IMR-90 (cell line): ENCODE results near the gene EPN2. TPM values are rescaled to one million over a fixed set of nuclear protein-coding genes. Genes with fewer than 3 reads are reported as not detected.

Experiments
- ATAC-seq: fragments of 200-7000 bp; cut with Tn5 transposase; 2 replicates; pipeline ENCODE4 v1.9.1; 2020; ENCODE audit warnings: low read depth, mild to moderate bottlenecking, moderate library complexity
- BruUV-seq: library from RNA; stranded (reverse); fragments of 400-500 nt; replicated peaks from 2 replicates; lab custom pipeline; 2021; lab: Mats Ljungman, UMichigan
- CTCF ChIA-PET: fragments of 300-600 bp; formaldehyde crosslinking; extraction: SDS; loops from one replicate; lab custom pipeline; 2021; ENCODE audit warnings: antibody characterized with exemption; lab: Yijun Ruan, JAX
- POLR2A ChIA-PET: fragments of 300-600 bp; sonication (Branson Sonifier 250); formaldehyde crosslinking; loops from one replicate; lab custom pipeline; 2022; ENCODE audit warnings: antibody characterized with exemption; ENCODE audit not compliant: unreplicated experiment; lab: Charles Lee
- DNase-seq: peaks from one replicate; pipeline ENCODE4 v3.0.0; 2013
- H2AFZ ChIP-seq: replicated peaks from 2 replicates; pipeline ENCODE3; 2013; ENCODE audit warnings: low read length, mild to moderate bottlenecking; ENCODE audit not compliant: poor library complexity
- H2AK5ac ChIP-seq: 2 replicates; pipeline ENCODE4 v1.6.1; 2013; ENCODE audit warnings: low read depth, low read length, inconsistent platforms
- H2AK9ac ChIP-seq: replicated peaks from 2 replicates; pipeline ENCODE3; 2013; ENCODE audit warnings: mild to moderate bottlenecking, low read depth, low read length, moderate library complexity; ENCODE audit not compliant: poor library complexity
- H2BK120ac ChIP-seq: 2 replicates; pipeline ENCODE4 v1.6.1; 2013; ENCODE audit warnings: low read depth, low read length, inconsistent platforms
- H2BK15ac ChIP-seq: 3 replicates; pipeline ENCODE4 v1.6.1; 2013; ENCODE audit warnings: low read depth, low read length, inconsistent platforms
- H2BK20ac ChIP-seq: 2 replicates; pipeline ENCODE4 v1.6.1; 2013; ENCODE audit warnings: low read depth, mild to moderate bottlenecking, inconsistent platforms, low read length, moderate library complexity
- H2BK5ac ChIP-seq: 2 replicates; pipeline ENCODE4 v1.6.1; 2013; ENCODE audit warnings: mild to moderate bottlenecking, low read depth, low read length, inconsistent platforms; ENCODE audit not compliant: poor library complexity, severe bottlenecking
- H3K14ac ChIP-seq: replicated peaks from 2 replicates; pipeline ENCODE4 v1.6.1; 2013; ENCODE audit warnings: low read depth, low read length, inconsistent platforms
- H3K18ac ChIP-seq: 2 replicates; pipeline ENCODE4 v1.6.1; 2013; ENCODE audit warnings: low read depth, low read length, control low read depth
- H3K23ac ChIP-seq: 2 replicates; pipeline ENCODE4 v1.6.1; 2013; ENCODE audit warnings: low read depth, low read length, inconsistent platforms
- H3K27ac ChIP-seq: 2 replicates; pipeline ENCODE4 v1.5.1; 2013; ENCODE audit warnings: mild to moderate bottlenecking, control low read depth, low read length; ENCODE audit not compliant: insufficient read depth
- H3K27me3 ChIP-seq: 2 replicates; pipeline ENCODE4 v1.6.1; 2013; ENCODE audit warnings: low read length; ENCODE audit not compliant: control insufficient read depth, insufficient read depth
- H3K36me3 ChIP-seq: 2 replicates; pipeline ENCODE4 v1.6.1; 2013; ENCODE audit warnings: low read length, mixed read lengths; ENCODE audit not compliant: control insufficient read depth, insufficient read depth
- H3K4ac ChIP-seq: 2 replicates; pipeline ENCODE4 v1.6.1; 2013; ENCODE audit warnings: low read depth, low read length, inconsistent platforms
- H3K4me1 ChIP-seq: 2 replicates; pipeline ENCODE4 v1.6.1; 2013; ENCODE audit warnings: low read length, mixed read lengths; ENCODE audit not compliant: control insufficient read depth, insufficient read depth
- H3K4me2 ChIP-seq: 2 replicates; pipeline ENCODE4 v1.6.1; 2013; ENCODE audit warnings: low read depth, mild to moderate bottlenecking, control low read depth, low read length, moderate library complexity
- H3K4me3 ChIP-seq: 2 replicates; pipeline ENCODE4 v1.5.1; 2013; ENCODE audit warnings: low read depth, mild to moderate bottlenecking, control low read depth, low read length, moderate library complexity; ENCODE audit not compliant: insufficient read depth
- H3K56ac ChIP-seq: 2 replicates; pipeline ENCODE4 v1.6.1; 2013; ENCODE audit warnings: low read length, inconsistent platforms; ENCODE audit not compliant: insufficient read depth; ENCODE audit errors: extremely low read depth
- H3K79me1 ChIP-seq, 2 experiments: 2 replicates each; pipeline ENCODE4 v1.6.1; 2013; ENCODE audit warnings: low read length in 2 of 2, inconsistent platforms in 1 of 2, low read depth in 1 of 2
- H3K9ac ChIP-seq: 2 replicates; pipeline ENCODE4 v1.6.1; 2013; ENCODE audit warnings: low read depth, low read length, control low read depth
- H3K9me1 ChIP-seq: 2 replicates; pipeline ENCODE4 v1.6.1; 2013; ENCODE audit warnings: low read length, inconsistent platforms; ENCODE audit not compliant: insufficient read depth
- H3K9me3 ChIP-seq: 2 replicates; pipeline ENCODE4 v1.6.1; 2013; ENCODE audit warnings: low read length; ENCODE audit not compliant: control insufficient read depth, insufficient read depth
- H4K20me1 ChIP-seq: 2 replicates; pipeline ENCODE4 v1.6.1; 2013; ENCODE audit warnings: low read length, inconsistent platforms; ENCODE audit not compliant: insufficient read depth
- H4K5ac ChIP-seq: 2 replicates; pipeline ENCODE4 v1.6.1; 2013; ENCODE audit warnings: mild to moderate bottlenecking, low read depth, low read length, control low read depth
- H4K8ac ChIP-seq, 2 experiments: 2 replicates each; pipeline ENCODE4 v1.6.1; 2013; ENCODE audit warnings: low read depth in 2 of 2, low read length in 2 of 2, control low read depth in 1 of 2, inconsistent platforms in 1 of 2
- H4K91ac ChIP-seq: 2 replicates; pipeline ENCODE4 v1.6.1; 2013; ENCODE audit warnings: low read depth, low read length, inconsistent platforms; ENCODE audit not compliant: insufficient read depth
- BHLHE40 ChIP-seq: fragments of 150-350 bp; IDR thresholded peaks from 2 replicates; pipeline ENCODE4 v1.6.1; 2016; ENCODE audit warnings: mild to moderate bottlenecking, low read depth, low read length
- CEBPB ChIP-seq: IDR thresholded peaks from 2 replicates; pipeline ENCODE4 v1.6.1; 2012; ENCODE audit warnings: low read depth, low read length, improper control_type of control experiment
- CHD1 ChIP-seq: IDR thresholded peaks from 2 replicates; pipeline ENCODE4 v1.6.1; 2012; ENCODE audit warnings: low read depth, low read length, improper control_type of control experiment
- CTCF ChIP-seq: conservative IDR thresholded peaks from 2 replicates; pipeline ENCODE4 v1.5.1; 2012; ENCODE audit warnings: mild to moderate bottlenecking, low read depth, low read length, improper control_type of control experiment
- ELK1 ChIP-seq: fragments of 150-350 bp; IDR thresholded peaks from 2 replicates; pipeline ENCODE4 v1.6.1; 2016; ENCODE audit warnings: low read depth, mild to moderate bottlenecking, low read length, moderate library complexity, borderline replicate concordance
- FOS ChIP-seq: fragments of 150-350 bp; IDR thresholded peaks from 2 replicates; pipeline ENCODE4 v1.6.1; 2016; ENCODE audit warnings: low read depth, low read length
- MAFK ChIP-seq: IDR thresholded peaks from 2 replicates; pipeline ENCODE4 v1.6.1; 2012; ENCODE audit warnings: low read depth, low read length, improper control_type of control experiment
- MAZ ChIP-seq: IDR thresholded peaks from 2 replicates; pipeline ENCODE4 v1.6.1; 2012; ENCODE audit warnings: low read depth, mild to moderate bottlenecking, low read length, improper control_type of control experiment, moderate library complexity, borderline replicate concordance
- MXI1 ChIP-seq: IDR thresholded peaks from 2 replicates; pipeline ENCODE4 v1.6.1; 2012; ENCODE audit warnings: low read depth, mild to moderate bottlenecking, low read length, moderate library complexity, borderline replicate concordance
- NFE2L2 ChIP-seq: fragments of 150-350 bp; IDR thresholded peaks from 2 replicates; pipeline ENCODE4 v1.6.1; 2016; ENCODE audit warnings: low read depth, mild to moderate bottlenecking, low read length
- POLR2A ChIP-seq: IDR thresholded peaks from 2 replicates; pipeline ENCODE4 v1.6.1; 2012; ENCODE audit warnings: mild to moderate bottlenecking, low read depth, low read length
- RAD21 ChIP-seq: IDR thresholded peaks from 2 replicates; pipeline ENCODE4 v1.6.1; 2012; ENCODE audit warnings: low read length, improper control_type of control experiment
- RCOR1 ChIP-seq: IDR thresholded peaks from 2 replicates; pipeline ENCODE4 v1.6.1; 2012; ENCODE audit warnings: mild to moderate bottlenecking, low read length, improper control_type of control experiment; ENCODE audit not compliant: insufficient replicate concordance
- RFX5 ChIP-seq: IDR thresholded peaks from 2 replicates; pipeline ENCODE4 v1.8.0; 2012; ENCODE audit warnings: low read depth, mild to moderate bottlenecking, low read length, moderate library complexity
- SMC3 ChIP-seq: fragments of 150-350 bp; IDR thresholded peaks from 2 replicates; pipeline ENCODE4 v1.6.1; 2016; ENCODE audit warnings: low read depth, mild to moderate bottlenecking, antibody characterized with exemption, low read length, moderate library complexity
- USF2 ChIP-seq: fragments of 150-350 bp; IDR thresholded peaks from 2 replicates; pipeline ENCODE4 v1.6.1; 2017; ENCODE audit warnings: mild to moderate bottlenecking, antibody characterized with exemption, low read length, low read depth
- dilution Hi-C: fragments of 300-500 bp; cut with HindIII; formaldehyde crosslinking; loops from one replicate; pipeline ENCODE4 v1.14.3; 2018; ENCODE audit warnings: low sequenced_read_pairs; ENCODE audit not compliant: unreplicated experiment
- in situ Hi-C: fragments of 300-500 bp; cut with MboI; formaldehyde crosslinking; loops from 3 replicates; pipeline ENCODE4 v1.14.3; 2019; ENCODE audit warnings: low sequenced_read_pairs, inconsistent platforms, mixed read lengths
- intact Hi-C: fragments of 100-400 bp; cut with micrococcal nuclease; formaldehyde crosslinking; loops from 2 replicates; pipeline ENCODE4 v1.10.0; 2022
- polyA plus RNA-seq, 3 experiments: library from polyadenylated mRNA; depleted of rRNA; stranded (reverse); fragments of >200 nt; gene quantifications; 2 replicates each; pipeline ENCODE4 v1.2.3, GENCODE V29; 2012; ENCODE audit warnings: low replicate concordance in 1 of 3
- total RNA-seq: library from RNA; depleted of rRNA; stranded (reverse); fragments of >200 nt; gene quantifications from 2 replicates; pipeline ENCODE4 v1.2.3, GENCODE V29; 2012

Gene EPN2
- total and polyA plus RNA-seq, 2 of the 4 experiments (the other 2 are of a cell fraction), result 14.9 to 25.3 TPM

GRCh38 chr17:19325542-19325941 lies 88.4 kb downstream of the EPN2 start:
- H3K9ac ChIP-seq, result no peak overlapping the region
- dilution Hi-C loops (no loop called here), in situ Hi-C loops (no loop called here), intact Hi-C loops (no loop called here)
- peaks cover 4 to 25% of the 10 kb centered on the region in 2 experiments; a peak in 2 of 4 replicates for H3K79me1 ChIP-seq
- no peaks in the 10 kb centered on the region for H4K20me1 ChIP-seq
- no peak overlapping the region for H2BK120ac ChIP-seq
- H3K23ac ChIP-seq, result no peak overlapping the region
- ChIA-PET POLR2A (no interaction called here), CTCF (no interaction called here)
- H3K9me3 ChIP-seq, result no peaks in the 10 kb centered on the region
- no peak overlapping the region for H3K14ac ChIP-seq
- no peak overlapping the region for H3K4me3 ChIP-seq
- no peak overlapping the region for H2BK15ac ChIP-seq
- no peak overlapping the region for H4K91ac ChIP-seq
- H4K5ac ChIP-seq, result no peak overlapping the region
- BruUV-seq, result no TSS peak
- H3K36me3 ChIP-seq, result peaks cover 6% of the 10 kb centered on the region; the same call in 1 of the 2 replicates
- H3K9me1 ChIP-seq, result peaks cover 22% of the 10 kb centered on the region
- no peak overlapping the region for H3K56ac ChIP-seq
- H3K18ac ChIP-seq, result no peak overlapping the region
- H4K8ac ChIP-seq, result no peak overlapping the region
- H3K4me1 ChIP-seq, result peaks cover 15% of the 10 kb centered on the region
- H3K4ac ChIP-seq, result no peak overlapping the region
- ATAC-seq (no peak), DNase-seq (no peak)
- TF ChIP-seq CTCF, result no peak
- TF ChIP-seq SMC3, result no peak
- TF ChIP-seq MAFK, result no peak
- no peak for TF ChIP-seq MAZ
- TF ChIP-seq RCOR1, result no peak
- no peak for TF ChIP-seq FOS
- no peak for TF ChIP-seq MXI1
- no peak for TF ChIP-seq ELK1
- no peak for TF ChIP-seq CHD1
- TF ChIP-seq BHLHE40, result no peak
- no peak for TF ChIP-seq USF2
- TF ChIP-seq CEBPB, result no peak
- TF ChIP-seq POLR2A, result no peak
- TF ChIP-seq RFX5, result no peak
- no peak for TF ChIP-seq RAD21
- no peak for TF ChIP-seq NFE2L2
- H2BK5ac ChIP-seq, result no peak overlapping the region
- H3K27ac ChIP-seq, result no peak overlapping the region
- H2AK9ac ChIP-seq, result no peak overlapping the region
- no peak overlapping the region for H2BK20ac ChIP-seq
- no peak overlapping the region for H2AK5ac ChIP-seq
- no peak overlapping the region for H3K4me2 ChIP-seq
- no peak overlapping the region for H2AFZ ChIP-seq
- H3K27me3 ChIP-seq, result no peaks in the 10 kb centered on the region
